GM18858 (cell line): ENCODE results near the gene IRF2.
"Not testable (repeated sequence)": the region's sequence is repeated elsewhere in the genome, so short reads cannot be mapped to it uniquely, and the experiment has no call there.

ENCODE experiments used
- ATAC-seq: cut with Tn5 transposase; IDR thresholded peaks from one replicate; pipeline ENCODE4 v1.9.1; 2021; ENCODE audit not compliant: unreplicated experiment

Gene IRF2

GRCh38 chr4:184348311-184349233 lies 125.8 kb downstream of the IRF2 start:
- no peak for ATAC-seq

- peak; percentile 74 for ATAC-seq
Observed at GRCh38 chr4:184347251-184348239, 126.8 kb downstream of the IRF2 start.

GRCh38 chr4:184346682-184347081 lies 127.7 kb downstream of the IRF2 start:
- no peak for ATAC-seq

- ATAC-seq: not testable (repeated sequence)
Observed at GRCh38 chr4:184346273-184346672, 128.1 kb downstream of the IRF2 start.

- no peak for ATAC-seq
Observed at GRCh38 chr4:184345573-184345922, 128.8 kb downstream of the IRF2 start.

- ATAC-seq: no peak
Observed at GRCh38 chr4:184344899-184345572, 129.3 kb downstream of the IRF2 start.

GRCh38 chr4:184344435-184344834 lies 129.9 kb downstream of the IRF2 start:
- no peak for ATAC-seq

- ATAC-seq: peak; percentile 35
Observed at GRCh38 chr4:184343502-184344177, 130.7 kb downstream of the IRF2 start.

GRCh38 chr4:184342857-184343237 lies 131.5 kb downstream of the IRF2 start:
- not testable (repeated sequence) for ATAC-seq

GRCh38 chr4:184342167-184342856 lies 132.0 kb downstream of the IRF2 start:
- no peak for ATAC-seq

- ATAC-seq: not testable (repeated sequence)
Observed at GRCh38 chr4:184339398-184340193, 134.8 kb downstream of the IRF2 start.

GRCh38 chr4:184337907-184338306 lies 136.4 kb downstream of the IRF2 start:
- no peak for ATAC-seq
